ENCODE results near the gene CYFIP2. TPM values are rescaled to one million over a fixed set of nuclear protein-coding genes. Genes with fewer than 3 reads are reported as not detected.

The CYFIP2 gene
- total RNA-seq, 1 experiment from 2014 or later, result 45.1 TPM

DNA sequence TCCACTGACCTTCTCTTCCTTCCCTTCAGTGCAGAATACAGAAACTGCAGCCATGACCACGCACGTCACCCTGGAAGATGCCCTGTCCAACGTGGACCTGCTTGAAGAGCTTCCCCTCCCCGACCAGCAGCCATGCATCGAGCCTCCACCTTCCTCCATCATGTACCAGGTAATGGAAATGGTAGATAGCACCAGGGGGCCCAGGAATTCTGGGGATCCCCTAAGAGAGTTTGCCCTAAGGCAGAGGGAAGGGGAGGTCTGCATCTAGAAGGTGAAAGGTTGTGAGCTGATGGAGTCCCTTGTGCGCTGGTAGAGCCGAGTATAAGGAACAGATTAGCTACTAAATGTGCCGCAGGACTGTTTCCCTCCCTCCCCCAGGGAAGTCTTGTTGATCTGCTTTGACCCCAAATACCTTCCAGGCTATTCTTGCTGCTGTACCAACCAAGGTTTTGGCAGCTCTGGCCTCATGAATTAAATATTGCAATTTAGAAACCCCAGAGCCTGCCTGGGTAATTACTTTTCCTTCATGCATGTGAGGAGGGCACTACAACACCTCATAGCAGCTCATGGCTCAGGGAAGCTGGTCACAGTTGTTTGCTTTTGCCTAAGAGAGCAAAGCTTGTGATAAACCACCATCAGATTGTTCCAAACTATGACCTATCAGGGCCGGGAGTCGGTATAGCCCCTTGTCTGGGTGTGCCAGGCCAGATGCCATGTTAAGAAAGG lies 19.6 kb downstream of the CYFIP2 start:
- Histone ChIP-seq H3K9ac (ENCODE audit: low read length) (no peak overlapping the region), H3K27ac (ENCODE audit: low read depth, low read length) (no peak overlapping the region), H3K4me3 (replicated peaks in 1 of 2; ENCODE audit: low read depth in 1 of 2, low read length in 2 of 2) (no peak overlapping the region), H3K36me3 (ENCODE audit: control insufficient read depth in 1 of 2, insufficient read depth in 2 of 2, low read length in 2 of 2) (0 out of 4 replicates have a peak, but pooled peaks cover 0 to 5% of the 10 kb centered on the region in 2 experiments), H3K4me1 (ENCODE audit: control insufficient read depth in 1 of 2, insufficient read depth in 2 of 2, low read length in 2 of 2) (peaks cover 0 to 8% of the 10 kb centered on the region in 2 experiments; a peak in 3 of 4 replicates), H3K9me3 (ENCODE audit: control insufficient read depth in 1 of 2, insufficient read depth in 1 of 2, low read depth in 1 of 2, low read length in 2 of 2) (no peaks in the 10 kb centered on the region), H2AFZ (ENCODE audit: low read depth, low read length, poor library complexity, severe bottlenecking) (no peak overlapping the region), H3K27me3 (ENCODE audit: insufficient read depth, low read length) (no peaks in the 10 kb centered on the region), H3K9me2 (ENCODE audit: insufficient read depth) (no peaks in the 10 kb centered on the region), H3K4me2 (ENCODE audit: low read length) (no peak overlapping the region), H3K79me2 (ENCODE audit: insufficient read depth, low read length) (no peaks in the 10 kb centered on the region), H4K20me1 (ENCODE audit: insufficient read depth) (no peaks in the 10 kb centered on the region)
- ATAC-seq (no peak), DNase-seq (ENCODE audit: low read depth, low spot score) (no peak)
- no TSS peak for BruUV-seq (replicated peaks)
- RAD21 ChIA-PET (ENCODE audit: low non-redundant PET in 1 of 2, low total read pairs in 2 of 2, uncharacterized antibody in 2 of 2, unreplicated experiment in 2 of 2), result no interaction called here
- TF ChIP-seq FOSL1 (IDR thresholded peaks at IDR 0.05; ENCODE audit: low read depth), result no peak
- TF ChIP-seq EZH2phosphoT487 (IDR thresholded peaks at IDR 0.05; ENCODE audit: borderline replicate concordance), result no peak
- no peak for TF ChIP-seq SIN3A (IDR thresholded peaks at IDR 0.05; ENCODE audit: low read depth)
- TF ChIP-seq SP1 (IDR thresholded peaks at IDR 0.05; ENCODE audit: low read depth), result no peak
- TF ChIP-seq CTCF (IDR thresholded peaks at IDR 0.05 in 2 of 3, conservative IDR thresholded peaks at IDR 0.05 in 1 of 3; ENCODE audit: borderline replicate concordance in 1 of 3, insufficient read depth in 1 of 3, low read depth in 2 of 3, low read length in 2 of 3), result no peak
- TF ChIP-seq YY1 (IDR thresholded peaks at IDR 0.05; ENCODE audit: extremely low read depth, insufficient replicate concordance, low read depth, low read length), result no peak
- POLR2A ChIA-PET, result no interaction called here
- intact Hi-C loops (cut with micrococcal nuclease), result no loop called here
- CTCF ChIA-PET, result interaction anchor here (1.9 kb wide), 1 partner anchor 31 kb away, joined by 4 read pairs; no protein-coding TSS in a partner anchor

All from HCT116 (cell line).